K562 (cell line): ENCODE measurements around the gene AJM1. TPM values are rescaled to one million over a fixed set of nuclear protein-coding genes. Genes with fewer than 3 reads are reported as not detected.

Source experiments
- ATF7 ChIP-seq: fragments of 450-650 bp; IDR thresholded peaks from 2 replicates; pipeline ENCODE4 v1.7.1; 2014; ENCODE audit warnings: mild to moderate bottlenecking, moderate library complexity
- BCL6 ChIP-seq: fragments of 250-450 bp; sonication (Bioruptor Pico); IDR thresholded peaks from 2 replicates; pipeline ENCODE4 v1.4.0; 2020
- DACH1 ChIP-seq: fragments of 450-650 bp; IDR thresholded peaks from 2 replicates; pipeline ENCODE4 v1.6.1; 2018; ENCODE audit not compliant: partially characterized antibody
- ELF2 ChIP-seq: fragments of 250-450 bp; sonication (Bioruptor Pico); IDR thresholded peaks from 2 replicates; pipeline ENCODE4 v1.5.0; 2021; ENCODE audit warnings: mild to moderate bottlenecking
- FOXM1 ChIP-seq, 2 experiments: fragments of 450-650 bp in 1 of 2; sonication (generic) in 1 of 2; formaldehyde crosslinking in 1 of 2; IDR thresholded peaks; 2 replicates each; pipeline versions ENCODE4 v1.6.1 to v1.9.0; 2017 to 2022; ENCODE audit warnings: low read depth in 2 of 2, mild to moderate bottlenecking in 2 of 2, missing genetic modification reagents in 1 of 2, moderate library complexity in 1 of 2
- GTF2E2 ChIP-seq: fragments of 200-800 bp; sonication (Bioruptor generic); IDR thresholded peaks from 2 replicates; pipeline ENCODE4 v1.6.1; 2016; ENCODE audit warnings: missing genetic modification characterization, missing compliant biosample characterization
- HNRNPLL ChIP-seq: fragments of 200-400 bp; formaldehyde crosslinking; IDR thresholded peaks from 2 replicates; pipeline ENCODE4 v1.6.1; 2017; ENCODE audit warnings: low read length, low read depth, mild to moderate bottlenecking; ENCODE audit not compliant: poor library complexity, severe bottlenecking
- KAT7 ChIP-seq: sonication (generic); formaldehyde crosslinking; IDR thresholded peaks from 2 replicates; pipeline ENCODE4 v1.8.0; 2022; ENCODE audit warnings: missing genetic modification reagents, mild to moderate bottlenecking, borderline replicate concordance
- L3MBTL2 ChIP-seq: fragments of 450-650 bp; IDR thresholded peaks from 2 replicates; pipeline ENCODE4 v1.6.1; 2016; ENCODE audit warnings: mild to moderate bottlenecking, moderate library complexity
- MEIS2 ChIP-seq: fragments of 450-650 bp; IDR thresholded peaks from 2 replicates; pipeline ENCODE4 v1.6.1; 2014; ENCODE audit warnings: mild to moderate bottlenecking; ENCODE audit not compliant: partially characterized antibody
- MTA3 ChIP-seq: fragments of 450-650 bp; formaldehyde crosslinking; IDR thresholded peaks from 2 replicates; pipeline ENCODE4 v1.6.1; 2017; ENCODE audit warnings: mild to moderate bottlenecking, borderline replicate concordance
- NEUROD1 ChIP-seq: fragments of 150-350 bp; IDR thresholded peaks from 2 replicates; pipeline ENCODE4 v1.6.1; 2014; ENCODE audit warnings: borderline replicate concordance, low read length, low read depth; ENCODE audit not compliant: partially characterized antibody
- NRF1 ChIP-seq, 2 experiments: fragments of 450-650 bp; IDR thresholded peaks in 1 of 2; conservative IDR thresholded peaks in 1 of 2; 2 replicates each; pipeline ENCODE4 v1.6.1; 2014; ENCODE audit warnings: mild to moderate bottlenecking in 2 of 2
- POLR2AphosphoS5 ChIP-seq: IDR thresholded peaks from 2 replicates; pipeline ENCODE4 v1.6.1; 2011; ENCODE audit warnings: mild to moderate bottlenecking, low read depth, low read length, moderate library complexity; ENCODE audit not compliant: control insufficient read depth, insufficient read depth
- RB1 ChIP-seq: fragments of 450-650 bp; IDR thresholded peaks from 2 replicates; pipeline ENCODE4 v1.6.1; 2017; ENCODE audit warnings: low read depth, mild to moderate bottlenecking
- SMC3 ChIP-seq: conservative IDR thresholded peaks from 2 replicates; pipeline ENCODE4 v1.6.1; 2011; ENCODE audit warnings: low read depth, low read length, improper control_type of control experiment; ENCODE audit not compliant: insufficient read depth
- SOX6 ChIP-seq: fragments of 450-650 bp; IDR thresholded peaks from 2 replicates; pipeline ENCODE4 v1.6.1; 2014; ENCODE audit warnings: mild to moderate bottlenecking
- TBL1XR1 ChIP-seq, 2 experiments: IDR thresholded peaks; 2 replicates each; pipeline ENCODE4 v1.6.1; 2012; ENCODE audit warnings: improper control_type of control experiment in 2 of 2, low read length in 2 of 2, mild to moderate bottlenecking in 1 of 2
- TEAD1 ChIP-seq, 2 experiments: fragments of 450-650 bp in 1 of 2; sonication (generic) in 1 of 2; formaldehyde crosslinking; IDR thresholded peaks; 2 replicates each; pipeline versions ENCODE4 v1.4.0 to v1.8.0; 2020 to 2022; ENCODE audit warnings: mild to moderate bottlenecking in 2 of 2, missing genetic modification reagents in 1 of 2
- TSHZ1 ChIP-seq: fragments of 250-450 bp; sonication (Bioruptor Pico); IDR thresholded peaks from 2 replicates; pipeline ENCODE4 v1.4.0; 2020; ENCODE audit warnings: mild to moderate bottlenecking, moderate library complexity
- ZNF23 ChIP-seq: fragments of 250-450 bp; sonication (Bioruptor Pico); IDR thresholded peaks from 2 replicates; pipeline ENCODE4 v1.4.0; 2020; ENCODE audit warnings: mild to moderate bottlenecking
- polyA plus RNA-seq, 8 experiments: library from polyadenylated mRNA; depleted of rRNA in 4 of 8; stranded (reverse) in 5 of 8; unstranded in 3 of 8; fragments of >200 nt; fragmentation: Nextera tagmentation in 2 of 8; fragmentation: Illumina TruSeq in 1 of 8; extraction: Ambion mirVana in 2 of 8; extraction: Trizol in 1 of 8; gene quantifications; 2 replicates each; pipeline versions ENCODE4 v1.2.1 to v1.2.3, GENCODE V29; 2011 to 2014; ENCODE audit warnings: inconsistent platforms in 1 of 8, missing spikeins in 1 of 8
- total RNA-seq, 7 experiments: library from RNA; depleted of rRNA in 6 of 7; stranded (reverse); fragments of >200 nt in 6 of 7; fragmentation: Illumina TruSeq in 2 of 7; extraction: Trizol in 2 of 7; gene quantifications; 2 replicates each; pipeline versions ENCODE4 v1.2.1 to v1.2.3, GENCODE V29; 2011 to 2021; ENCODE audit warnings: low replicate concordance in 1 of 7
- TF ChIP-seq, protein P1 (sequence below): conservative IDR thresholded peaks from 2 replicates; pipeline ENCODE4 v1.6.1; 2011; ENCODE audit warnings: low read depth, mild to moderate bottlenecking, low read length; ENCODE audit not compliant: control insufficient read depth

Gene AJM1
- total and polyA plus RNA-seq, 9 of the 15 experiments (the other 6 are each of a cell fraction or from before 2014, with no cell fraction given) = 0.01 to 3.7 (median 0.65) TPM; not detected in 1

- TF ChIP-seq FOXM1 (IDR thresholded peaks at IDR 0.05; ENCODE audit: low read depth) (no peak), FOXM1 (CRISPR knock-in tag; IDR thresholded peaks at IDR 0.05; ENCODE audit: low read depth) (no peak), RB1 (peak; percentile 95), POLR2AphosphoS5 (peak; percentile 69), MEIS2 (peak; percentile 77), NEUROD1 (peak; percentile 11), TBL1XR1 (IDR thresholded peaks at IDR 0.05; ENCODE audit: low read length in 2 of 2) (no peak), TEAD1 (CRISPR knock-in tag; IDR thresholded peaks at IDR 0.05) (peak in 1 of 2 experiments; percentile 25; a peak in 1 of 4 replicates), KAT7 (CRISPR knock-in tag) (0 out of 2 replicates have a peak, but pooled peaks have one; percentile 19), HNRNPLL (peak; percentile 73), SOX6 (0 out of 2 replicates have a peak, but pooled peaks have one; percentile 17), L3MBTL2 (peak; percentile 90), TSHZ1 (CRISPR knock-in tag) (no peak), ZNF23 (no peak), DACH1 (no peak), ATF7 (peak; percentile 44; the same call in 1 of the 2 replicates), GTF2E2 (tag) (peak; percentile 78; the same call in 1 of the 2 replicates), ELF2 (CRISPR knock-in tag) (0 out of 2 replicates have a peak, but pooled peaks have one; percentile 41), SMC3 (no peak), MTA3 (peak; percentile 97), BCL6 (CRISPR knock-in tag) (no peak), NRF1 (conservative IDR thresholded peaks at IDR 0.05 in 1 of 2, IDR thresholded peaks at IDR 0.05 in 1 of 2) (peak; percentile 92 to 94)
- TF ChIP-seq, protein P1, sequence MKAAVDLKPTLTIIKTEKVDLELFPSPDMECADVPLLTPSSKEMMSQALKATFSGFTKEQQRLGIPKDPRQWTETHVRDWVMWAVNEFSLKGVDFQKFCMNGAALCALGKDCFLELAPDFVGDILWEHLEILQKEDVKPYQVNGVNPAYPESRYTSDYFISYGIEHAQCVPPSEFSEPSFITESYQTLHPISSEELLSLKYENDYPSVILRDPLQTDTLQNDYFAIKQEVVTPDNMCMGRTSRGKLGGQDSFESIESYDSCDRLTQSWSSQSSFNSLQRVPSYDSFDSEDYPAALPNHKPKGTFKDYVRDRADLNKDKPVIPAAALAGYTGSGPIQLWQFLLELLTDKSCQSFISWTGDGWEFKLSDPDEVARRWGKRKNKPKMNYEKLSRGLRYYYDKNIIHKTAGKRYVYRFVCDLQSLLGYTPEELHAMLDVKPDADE = peak; percentile 57; the same call in 1 of the 2 replicates
Measured at GRCh38 chr9:136807281-136808074, 34.8 kb upstream of the AJM1 start, which contains the start of gene RABL6 (continued).
